PFSK-1 (cell line): ENCODE measurements around the gene ABCC9.

Source experiments
- FOXP2 ChIP-seq: optimal IDR thresholded peaks from 2 replicates; pipeline ENCODE3; 2011; ENCODE audit warnings: borderline replicate concordance, control low read depth, inconsistent platforms; ENCODE audit not compliant: insufficient read depth; ENCODE audit errors: extremely low read length, extremely low read depth
- POLR2AphosphoS5 ChIP-seq: IDR thresholded peaks from 2 replicates; pipeline ENCODE4 v1.6.1; 2012; ENCODE audit warnings: low read depth, mild to moderate bottlenecking, control low read depth, low read length, moderate library complexity
- REST ChIP-seq, 2 experiments: IDR thresholded peaks; 2 replicates each; pipeline versions ENCODE4 v1.6.1 to v1.8.0; 2011 to 2012; ENCODE audit warnings: low read depth in 2 of 2, low read length in 2 of 2, control low read depth in 1 of 2, inconsistent platforms in 1 of 2, mild to moderate bottlenecking in 1 of 2, moderate library complexity in 1 of 2; ENCODE audit not compliant: insufficient read depth in 1 of 2
- SIN3A ChIP-seq: IDR thresholded peaks from 2 replicates; pipeline ENCODE4 v1.6.1; 2012; ENCODE audit warnings: mild to moderate bottlenecking, low read length, moderate library complexity, borderline replicate concordance; ENCODE audit not compliant: insufficient read depth
- TAF1 ChIP-seq: IDR thresholded peaks from 2 replicates; pipeline ENCODE4 v1.6.1; 2012; ENCODE audit warnings: low read length, control low read depth, borderline replicate concordance; ENCODE audit not compliant: insufficient read depth

Gene ABCC9

GRCh38 chr12:21774358-21775132 is 166.7 kb downstream of the ABCC9 start, which contains the start of gene KCNJ8:
KCNJ8 (minus strand) TSS chr12:21774706; CDS start chr12:21773616, 1,090 bp downstream.
- TF ChIP-seq TAF1 (no peak), SIN3A (no peak), REST (IDR thresholded peaks at IDR 0.05; ENCODE audit: insufficient read depth in 1 of 2, low read depth in 2 of 2, low read length in 2 of 2) (no peak), FOXP2 (no peak), POLR2AphosphoS5 (no peak)

GRCh38 chr12:21773806-21774205 is 167.4 kb downstream of the ABCC9 start:
- no peak for TF ChIP-seq TAF1
- TF ChIP-seq SIN3A, result no peak
- TF ChIP-seq FOXP2, result no peak
- no peak for TF ChIP-seq REST (IDR thresholded peaks at IDR 0.05; ENCODE audit: insufficient read depth in 1 of 2, low read depth in 2 of 2, low read length in 2 of 2)
- no peak for TF ChIP-seq POLR2AphosphoS5

GRCh38 chr12:21773263-21773741 is 167.9 kb downstream of the ABCC9 start:
- TF ChIP-seq TAF1, result no peak
- no peak for TF ChIP-seq POLR2AphosphoS5
- no peak for TF ChIP-seq FOXP2
- no peak for TF ChIP-seq REST (IDR thresholded peaks at IDR 0.05; ENCODE audit: insufficient read depth in 1 of 2, low read depth in 2 of 2, low read length in 2 of 2)
- TF ChIP-seq SIN3A, result no peak

GRCh38 chr12:21771311-21771710 is 169.9 kb downstream of the ABCC9 start:
- TF ChIP-seq FOXP2, result no peak
- TF ChIP-seq REST (IDR thresholded peaks at IDR 0.05; ENCODE audit: insufficient read depth in 1 of 2, low read depth in 2 of 2, low read length in 2 of 2), result no peak
- no peak for TF ChIP-seq POLR2AphosphoS5
- no peak for TF ChIP-seq TAF1
- no peak for TF ChIP-seq SIN3A
